ENCODE results near the gene TREX2.

TREX2 gene

GRCh38 chrX:153485396-153486080 is 39.7 kb upstream of the TREX2 start:
- TF ChIP-seq CTCF (IDR thresholded peaks at IDR 0.05; ENCODE audit: low read length, missing control alignments): no peak
- no peak overlapping the region for H3K4me3 ChIP-seq (replicated peaks; ENCODE audit: low read depth, low read length)
- no peak for DNase-seq (ENCODE audit: low read depth)

- H3K4me3 ChIP-seq (replicated peaks; ENCODE audit: low read depth, low read length): no peak overlapping the region
- no peak for DNase-seq (ENCODE audit: low read depth)
- no peak for TF ChIP-seq CTCF (IDR thresholded peaks at IDR 0.05; ENCODE audit: low read length, missing control alignments)
Measured at GRCh38 chrX:153482376-153483015, 36.6 kb upstream of the TREX2 start.

- no peak overlapping the region for H3K4me3 ChIP-seq (replicated peaks; ENCODE audit: low read depth, low read length)
- TF ChIP-seq CTCF (IDR thresholded peaks at IDR 0.05; ENCODE audit: low read length, missing control alignments): no peak
- DNase-seq (ENCODE audit: low read depth): no peak
Measured at GRCh38 chrX:153481043-153481442, 35.2 kb upstream of the TREX2 start.

GRCh38 chrX:153478746-153479145 is 32.9 kb upstream of the TREX2 start:
- DNase-seq (ENCODE audit: low read depth): no peak
- no peak for TF ChIP-seq CTCF (IDR thresholded peaks at IDR 0.05; ENCODE audit: low read length, missing control alignments)
- H3K4me3 ChIP-seq (replicated peaks; ENCODE audit: low read depth, low read length): no peak overlapping the region

- peak; percentile 33 for DNase-seq (ENCODE audit: low read depth)
- H3K4me3 ChIP-seq (replicated peaks; ENCODE audit: low read depth, low read length): no peak overlapping the region
- TF ChIP-seq CTCF (IDR thresholded peaks at IDR 0.05; ENCODE audit: low read length, missing control alignments): no peak
Measured at GRCh38 chrX:153477901-153478300, 32.0 kb upstream of the TREX2 start.

GRCh38 chrX:153477364-153477857 is 31.6 kb upstream of the TREX2 start:
- no peak for DNase-seq (ENCODE audit: low read depth)
- no peak for TF ChIP-seq CTCF (IDR thresholded peaks at IDR 0.05; ENCODE audit: low read length, missing control alignments)
- no peak overlapping the region for H3K4me3 ChIP-seq (replicated peaks; ENCODE audit: low read depth, low read length)

All from fibroblast of pulmonary artery (primary cell).